Loucy (cell line): ENCODE measurements around the gene FAM131A.
A peak's percentile ranks its signal among the peaks of the same experiment; 100 is the strongest.

Experiments used
- H2AFZ ChIP-seq: fragments of 200-600 bp; sonication (generic); 2 replicates; pipeline ENCODE4 v1.6.0; 2016; ENCODE audit warnings: antibody characterized with exemption, mild to moderate bottlenecking, low read length, moderate library complexity
- H3F3A ChIP-seq: fragments of 200-600 bp; 2 replicates; pipeline ENCODE4 v1.6.0; 2016; ENCODE audit warnings: antibody characterized with exemption, low read depth, mild to moderate bottlenecking
- H3K27me3 ChIP-seq: fragments of 200-600 bp; sonication (generic); 2 replicates; pipeline ENCODE4 v1.6.1; 2014; ENCODE audit warnings: low read length, mild to moderate bottlenecking; ENCODE audit not compliant: insufficient read depth, poor library complexity, severe bottlenecking
- H3K36me3 ChIP-seq: fragments of 200-600 bp; sonication (generic); 2 replicates; pipeline ENCODE4 v1.6.1; 2016; ENCODE audit warnings: low read length; ENCODE audit not compliant: insufficient read depth
- H3K4me1 ChIP-seq: fragments of 200-600 bp; sonication (generic); 2 replicates; pipeline ENCODE4 v1.5.1; 2014; ENCODE audit warnings: low read length, mild to moderate bottlenecking; ENCODE audit not compliant: insufficient read depth, poor library complexity, severe bottlenecking
- H3K4me2 ChIP-seq: fragments of 200-600 bp; sonication (generic); 2 replicates; pipeline ENCODE4 v1.6.0; 2014; ENCODE audit warnings: antibody characterized with exemption, low read length, low read depth, mild to moderate bottlenecking; ENCODE audit not compliant: poor library complexity, severe bottlenecking
- H3K4me3 ChIP-seq: fragments of 200-600 bp; sonication (generic); 2 replicates; pipeline ENCODE4 v1.5.1; 2014; ENCODE audit warnings: low read length, mild to moderate bottlenecking, mixed read lengths; ENCODE audit not compliant: poor library complexity, severe bottlenecking
- H3K79me2 ChIP-seq: fragments of 200-600 bp; sonication (generic); 2 replicates; pipeline ENCODE4 v1.6.1; 2014; ENCODE audit warnings: low read length; ENCODE audit not compliant: insufficient read depth
- H3K9ac ChIP-seq: fragments of 200-600 bp; sonication (generic); 2 replicates; pipeline ENCODE4 v1.6.0; 2014; ENCODE audit warnings: mild to moderate bottlenecking, low read depth, low read length, moderate library complexity; ENCODE audit not compliant: poor library complexity, severe bottlenecking
- H3K9me2 ChIP-seq: fragments of 200-600 bp; sonication (generic); replicated peaks from 2 replicates; pipeline ENCODE4 v1.6.1; 2016; ENCODE audit warnings: low read depth, low read length, mixed read lengths
- H3K9me3 ChIP-seq: fragments of 200-600 bp; sonication (generic); 2 replicates; pipeline ENCODE4 v1.6.1; 2014; ENCODE audit warnings: mild to moderate bottlenecking, antibody characterized with exemption, low read length, low read depth; ENCODE audit not compliant: insufficient read depth
- H4K20me1 ChIP-seq: fragments of 200-600 bp; sonication (generic); 2 replicates; pipeline ENCODE4 v1.6.0; 2014; ENCODE audit warnings: antibody characterized with exemption, low read length, mild to moderate bottlenecking; ENCODE audit not compliant: insufficient read depth, poor library complexity, severe bottlenecking
- EZH2phosphoT487 ChIP-seq: fragments of 200-600 bp; IDR thresholded peaks from 2 replicates; pipeline ENCODE4 v1.6.1; 2018; ENCODE audit warnings: antibody characterized with exemption, mild to moderate bottlenecking, moderate library complexity, borderline replicate concordance
- TF ChIP-seq, protein P1 (sequence below): fragments of 200-600 bp; sonication (generic); conservative IDR thresholded peaks from 2 replicates; pipeline ENCODE4 v1.5.1; 2014; ENCODE audit warnings: mild to moderate bottlenecking, antibody characterized with exemption, low read length

The FAM131A gene

DNA sequence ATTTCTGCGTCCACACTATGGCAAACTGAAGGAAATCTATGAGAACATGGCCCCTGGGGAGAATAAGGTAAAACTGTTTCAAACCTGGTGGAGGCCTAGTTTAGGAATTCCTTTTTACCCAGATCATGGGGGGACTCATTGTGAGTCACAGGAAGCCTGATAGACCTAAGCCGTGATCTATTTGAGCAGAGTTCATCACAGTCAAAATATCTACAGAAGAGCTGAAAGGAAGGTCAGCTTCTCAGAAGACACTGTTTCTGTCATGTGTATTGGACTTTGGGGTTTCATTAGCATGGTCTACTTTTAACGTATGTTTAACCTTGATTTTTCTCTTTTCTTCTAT is 37.1 kb upstream of the FAM131A start:
- peaks cover 23% of the 10 kb centered on the region for H3K4me1 ChIP-seq
- H3F3A ChIP-seq, result no peaks in the 10 kb centered on the region
- peaks cover 38% of the 10 kb centered on the region; the same call in 1 of the 2 replicates for H3K36me3 ChIP-seq
- H3K27me3 ChIP-seq, result no peaks in the 10 kb centered on the region
- H3K9me3 ChIP-seq, result no peaks in the 10 kb centered on the region
- H4K20me1 ChIP-seq, result peaks cover 18% of the 10 kb centered on the region
- H3K9me2 ChIP-seq, result no peaks in the 10 kb centered on the region
- H2AFZ ChIP-seq, result no peak overlapping the region
- H3K4me3 ChIP-seq, result peak overlapping the region; percentile 95
- TF ChIP-seq, protein P1, sequence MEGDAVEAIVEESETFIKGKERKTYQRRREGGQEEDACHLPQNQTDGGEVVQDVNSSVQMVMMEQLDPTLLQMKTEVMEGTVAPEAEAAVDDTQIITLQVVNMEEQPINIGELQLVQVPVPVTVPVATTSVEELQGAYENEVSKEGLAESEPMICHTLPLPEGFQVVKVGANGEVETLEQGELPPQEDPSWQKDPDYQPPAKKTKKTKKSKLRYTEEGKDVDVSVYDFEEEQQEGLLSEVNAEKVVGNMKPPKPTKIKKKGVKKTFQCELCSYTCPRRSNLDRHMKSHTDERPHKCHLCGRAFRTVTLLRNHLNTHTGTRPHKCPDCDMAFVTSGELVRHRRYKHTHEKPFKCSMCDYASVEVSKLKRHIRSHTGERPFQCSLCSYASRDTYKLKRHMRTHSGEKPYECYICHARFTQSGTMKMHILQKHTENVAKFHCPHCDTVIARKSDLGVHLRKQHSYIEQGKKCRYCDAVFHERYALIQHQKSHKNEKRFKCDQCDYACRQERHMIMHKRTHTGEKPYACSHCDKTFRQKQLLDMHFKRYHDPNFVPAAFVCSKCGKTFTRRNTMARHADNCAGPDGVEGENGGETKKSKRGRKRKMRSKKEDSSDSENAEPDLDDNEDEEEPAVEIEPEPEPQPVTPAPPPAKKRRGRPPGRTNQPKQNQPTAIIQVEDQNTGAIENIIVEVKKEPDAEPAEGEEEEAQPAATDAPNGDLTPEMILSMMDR, result no peak
- no peak for TF ChIP-seq EZH2phosphoT487
- H3K79me2 ChIP-seq, result peaks cover 47% of the 10 kb centered on the region
- peak overlapping the region; percentile 90 for H3K9ac ChIP-seq
- H3K4me2 ChIP-seq, result peak overlapping the region; percentile 100

DNA sequence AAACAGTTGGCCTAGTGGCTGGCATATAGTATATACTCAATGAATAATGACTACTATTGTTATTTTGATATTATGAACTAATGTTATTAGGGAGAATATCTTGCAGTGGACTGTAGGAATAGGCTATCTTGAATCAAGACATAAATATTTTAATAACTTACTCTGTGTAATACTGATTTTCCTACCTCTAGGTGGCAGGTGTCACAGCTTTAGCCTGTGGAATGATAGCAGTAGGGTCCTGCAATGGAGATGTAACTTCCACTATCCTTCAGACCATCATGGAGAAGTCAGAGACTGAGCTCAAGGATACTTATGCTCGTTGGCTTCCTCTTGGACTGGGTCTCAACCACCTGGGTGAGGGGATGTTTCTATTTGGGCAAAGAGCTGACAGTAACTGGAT is 31.8 kb upstream of the FAM131A start:
- H4K20me1 ChIP-seq, result peaks cover 4% of the 10 kb centered on the region

DNA sequence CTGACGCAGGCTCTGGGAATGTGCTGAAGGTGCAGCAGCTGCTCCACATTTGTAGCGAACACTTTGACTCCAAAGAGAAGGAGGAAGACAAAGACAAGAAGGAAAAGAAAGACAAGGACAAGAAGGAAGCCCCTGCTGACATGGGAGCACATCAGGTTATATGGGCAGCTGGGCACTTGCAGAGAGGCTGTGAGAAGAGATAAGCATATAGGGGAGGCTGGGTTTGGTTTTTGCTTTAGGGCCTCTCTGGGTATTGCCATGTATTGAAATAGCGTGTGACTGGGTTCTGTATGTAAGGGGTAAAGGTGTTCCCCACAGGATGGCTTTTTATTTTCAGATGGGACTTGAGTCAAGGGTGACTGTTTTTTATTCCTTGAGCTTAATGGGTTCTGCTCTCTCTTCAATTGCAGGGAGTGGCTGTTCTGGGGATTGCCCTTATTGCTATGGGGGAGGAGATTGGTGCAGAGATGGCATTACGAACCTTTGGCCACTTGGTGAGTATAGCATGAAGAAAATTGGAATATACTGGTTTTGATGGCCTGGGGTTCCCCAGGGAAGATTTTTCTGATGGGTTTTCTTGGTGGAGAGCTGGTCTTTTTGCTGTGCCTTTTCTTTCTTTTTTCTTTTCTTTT is 30.9 kb upstream of the FAM131A start:
- Histone ChIP-seq H4K20me1 (no peaks in the 10 kb centered on the region), H3K36me3 (peaks cover 71% of the 10 kb centered on the region), H3K9me3 (no peaks in the 10 kb centered on the region), H3K9me2 (no peaks in the 10 kb centered on the region), H3K4me1 (peaks cover 5% of the 10 kb centered on the region), H3K27me3 (no peaks in the 10 kb centered on the region), H2AFZ (no peak overlapping the region), H3K79me2 (peaks cover 24% of the 10 kb centered on the region; the same call in 1 of the 2 replicates), H3K4me3 (no peak overlapping the region), H3F3A (no peaks in the 10 kb centered on the region), H3K4me2 (no peak overlapping the region), H3K9ac (no peak overlapping the region)
- TF ChIP-seq EZH2phosphoT487, result no peak
- TF ChIP-seq, protein P1, result no peak

More for the DNA sequence above, 31.8 kb upstream of the FAM131A start:
- no peak overlapping the region for H3K4me3 ChIP-seq
- H3K9me3 ChIP-seq, result no peaks in the 10 kb centered on the region
- no peak for TF ChIP-seq EZH2phosphoT487
- TF ChIP-seq, protein P1, result peak; percentile 55
- no peak overlapping the region for H3K4me2 ChIP-seq
- H2AFZ ChIP-seq, result no peak overlapping the region
- no peaks in the 10 kb centered on the region for H3K27me3 ChIP-seq
- no peaks in the 10 kb centered on the region for H3K9me2 ChIP-seq
- no peak overlapping the region for H3K9ac ChIP-seq
- peaks cover 33% of the 10 kb centered on the region for H3K79me2 ChIP-seq
- peaks cover 74% of the 10 kb centered on the region for H3K36me3 ChIP-seq
- H3F3A ChIP-seq, result no peaks in the 10 kb centered on the region
- peaks cover 10% of the 10 kb centered on the region for H3K4me1 ChIP-seq
